ENCODE results near the gene IFITM5. TPM values are rescaled to one million over a fixed set of nuclear protein-coding genes. Genes with fewer than 3 reads are reported as not detected.

Gene IFITM5
- total and polyA plus RNA-seq, 2 donors from 2014 or later: not detected

- DNase-seq (no peak), FAIRE-seq (no peak)
- TF ChIP-seq, protein P1, sequence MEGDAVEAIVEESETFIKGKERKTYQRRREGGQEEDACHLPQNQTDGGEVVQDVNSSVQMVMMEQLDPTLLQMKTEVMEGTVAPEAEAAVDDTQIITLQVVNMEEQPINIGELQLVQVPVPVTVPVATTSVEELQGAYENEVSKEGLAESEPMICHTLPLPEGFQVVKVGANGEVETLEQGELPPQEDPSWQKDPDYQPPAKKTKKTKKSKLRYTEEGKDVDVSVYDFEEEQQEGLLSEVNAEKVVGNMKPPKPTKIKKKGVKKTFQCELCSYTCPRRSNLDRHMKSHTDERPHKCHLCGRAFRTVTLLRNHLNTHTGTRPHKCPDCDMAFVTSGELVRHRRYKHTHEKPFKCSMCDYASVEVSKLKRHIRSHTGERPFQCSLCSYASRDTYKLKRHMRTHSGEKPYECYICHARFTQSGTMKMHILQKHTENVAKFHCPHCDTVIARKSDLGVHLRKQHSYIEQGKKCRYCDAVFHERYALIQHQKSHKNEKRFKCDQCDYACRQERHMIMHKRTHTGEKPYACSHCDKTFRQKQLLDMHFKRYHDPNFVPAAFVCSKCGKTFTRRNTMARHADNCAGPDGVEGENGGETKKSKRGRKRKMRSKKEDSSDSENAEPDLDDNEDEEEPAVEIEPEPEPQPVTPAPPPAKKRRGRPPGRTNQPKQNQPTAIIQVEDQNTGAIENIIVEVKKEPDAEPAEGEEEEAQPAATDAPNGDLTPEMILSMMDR (IDR thresholded peaks at IDR 0.05; ENCODE audit: borderline replicate concordance, extremely low read depth, insufficient read depth): no peak
- Histone ChIP-seq H3K9ac (ENCODE audit: low read length in 3 of 3) (no peak overlapping the region), H3K9me3 (ENCODE audit: control insufficient read depth in 2 of 3, insufficient read depth in 1 of 3, low read length in 3 of 3) (no peaks in the 10 kb centered on the region), H3K36me3 (ENCODE audit: control insufficient read depth in 2 of 3, insufficient read depth in 3 of 3, low read length in 3 of 3) (no peaks in the 10 kb centered on the region), H3K27ac (ENCODE audit: low read depth in 2 of 2, low read length in 2 of 2) (peak overlapping the region in 1 of 2 donors; percentile 47), H3K4me1 (ENCODE audit: control insufficient read depth in 2 of 3, insufficient read depth in 2 of 3, low read depth in 1 of 3, low read length in 3 of 3) (no peaks in the 10 kb centered on the region), H3K27me3 (ENCODE audit: control insufficient read depth, insufficient read depth, low read length) (no peaks in the 10 kb centered on the region), H3K4me3 (ENCODE audit: low read length in 3 of 3) (no peak overlapping the region)
- intact Hi-C loops (cut with DNase I): no loop called here
Observed at GRCh38 chr11:342328-342727, 43.0 kb upstream of the IFITM5 start.

DNA sequence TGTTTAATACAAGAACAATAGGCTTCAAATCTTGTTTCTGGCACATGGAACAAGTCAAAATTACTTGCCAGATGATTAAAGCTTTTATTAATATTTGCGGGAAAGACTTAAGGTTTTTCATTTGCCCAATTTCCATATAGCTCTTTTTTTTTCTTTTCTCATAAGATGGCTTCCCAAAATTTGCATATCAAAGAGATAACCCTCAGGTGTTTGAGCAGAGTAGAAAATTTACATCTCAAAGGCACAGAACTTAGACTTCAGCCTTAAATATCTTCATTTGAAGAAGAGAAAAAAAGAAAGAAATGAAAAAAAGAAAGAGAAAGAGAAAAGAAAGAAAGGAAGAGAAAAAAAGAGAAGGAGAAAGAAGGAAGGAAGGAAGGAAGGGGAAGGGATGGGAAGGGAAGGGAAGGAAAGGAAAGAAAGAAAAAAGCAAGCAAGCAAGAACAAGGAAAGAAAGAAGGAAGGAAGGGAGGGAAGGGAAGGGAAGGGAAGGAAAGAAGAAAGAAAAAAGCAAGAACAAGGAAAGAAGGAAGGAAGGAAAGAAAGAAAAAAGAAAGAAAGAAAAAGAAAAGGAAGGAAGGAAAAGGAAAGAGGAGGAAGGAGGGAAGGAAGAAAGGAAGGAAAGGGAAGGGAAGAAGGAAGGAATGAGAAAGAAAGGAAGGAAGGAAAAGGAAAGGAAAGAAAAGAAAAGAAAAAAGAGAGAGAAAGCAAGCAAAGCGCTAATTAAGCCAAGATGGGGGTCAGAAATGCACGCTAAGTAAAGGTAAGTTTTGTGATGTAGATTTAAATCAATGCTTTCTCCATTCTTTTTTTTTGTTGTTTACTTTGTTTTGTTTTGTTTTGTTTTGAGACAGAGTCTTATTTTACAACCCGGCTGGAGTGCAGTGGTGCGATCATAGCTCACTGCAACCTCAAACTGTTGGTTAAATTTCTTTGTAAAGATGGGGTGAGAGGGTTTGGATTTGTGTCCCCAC lies 41.5 kb upstream of the IFITM5 start:
- Histone ChIP-seq H3K9me3 (ENCODE audit: control insufficient read depth in 2 of 3, insufficient read depth in 1 of 3, low read length in 3 of 3) (no peaks in the 10 kb centered on the region), H3K27ac (ENCODE audit: low read depth in 2 of 2, low read length in 2 of 2) (no peak overlapping the region), H3K36me3 (ENCODE audit: control insufficient read depth in 2 of 3, insufficient read depth in 3 of 3, low read length in 3 of 3) (no peaks in the 10 kb centered on the region), H3K27me3 (ENCODE audit: control insufficient read depth, insufficient read depth, low read length) (no peaks in the 10 kb centered on the region), H3K9ac (ENCODE audit: low read length in 3 of 3) (no peak overlapping the region), H3K4me3 (ENCODE audit: low read length in 3 of 3) (no peak overlapping the region), H3K4me1 (ENCODE audit: control insufficient read depth in 2 of 3, insufficient read depth in 2 of 3, low read depth in 1 of 3, low read length in 3 of 3) (peaks cover 3 to 5% (median 4%) of the 10 kb centered on the region in 3 donors)
- FAIRE-seq (no peak), DNase-seq (no peak)
- TF ChIP-seq, protein P1 (IDR thresholded peaks at IDR 0.05; ENCODE audit: borderline replicate concordance, extremely low read depth, insufficient read depth): no peak
- intact Hi-C loops (cut with DNase I): no loop called here

- no peak overlapping the region for H3K4me3 ChIP-seq (ENCODE audit: low read length in 3 of 3)
- no peak overlapping the region for H3K27ac ChIP-seq (ENCODE audit: low read depth in 2 of 2, low read length in 2 of 2)
- H3K27me3 ChIP-seq (ENCODE audit: control insufficient read depth, insufficient read depth, low read length): no peaks in the 10 kb centered on the region
- H3K9me3 ChIP-seq (ENCODE audit: control insufficient read depth in 2 of 3, insufficient read depth in 1 of 3, low read length in 3 of 3): no peaks in the 10 kb centered on the region
- TF ChIP-seq, protein P1 (IDR thresholded peaks at IDR 0.05; ENCODE audit: borderline replicate concordance, extremely low read depth, insufficient read depth): no peak
- H3K9ac ChIP-seq (ENCODE audit: low read length in 3 of 3): no peak overlapping the region
- peak; percentile 17 for FAIRE-seq
- intact Hi-C loops (cut with DNase I): no loop called here
- peaks cover 3 to 5% (median 4%) of the 10 kb centered on the region in 3 donors for H3K4me1 ChIP-seq (ENCODE audit: control insufficient read depth in 2 of 3, insufficient read depth in 2 of 3, low read depth in 1 of 3, low read length in 3 of 3)
- no peaks in the 10 kb centered on the region for H3K36me3 ChIP-seq (ENCODE audit: control insufficient read depth in 2 of 3, insufficient read depth in 3 of 3, low read length in 3 of 3)
- DNase-seq: no peak
Observed at GRCh38 chr11:339963-340362, 40.6 kb upstream of the IFITM5 start.
